Activated naive CD8-positive, alpha-beta T cell treated with anti-CD3 and anti-CD28 coated beads, Interleukin-2, amount 10 ng/mL, durations not matched to agents 7 days and 5 days (primary cell): ENCODE results near the gene GLS2. TPM values are rescaled to one million over a fixed set of nuclear protein-coding genes. Genes with fewer than 3 reads are reported as not detected.

Source experiments
- ATAC-seq: fragments of 150-1000 bp; cut with Tn5 transposase; one replicate; pipeline ENCODE4 v1.10.0; 2021; ENCODE audit warnings: low read depth, moderate library complexity
- POLR2A ChIA-PET: fragments of 350-600 bp; sonication (Branson Sonifier 250); formaldehyde crosslinking; loops from one replicate; lab custom pipeline; 2021; ENCODE audit warnings: antibody characterized with exemption; lab: Charles Lee
- DNase-seq: peaks from one replicate; pipeline ENCODE4 v3.0.0; 2021
- H3K27ac Mint-ChIP-seq: one replicate; pipeline ENCODE4 v1.8.0; 2022; ENCODE audit warnings: mild to moderate bottlenecking, mixed read lengths
- H3K27me3 Mint-ChIP-seq: one replicate; pipeline ENCODE4 v1.8.0; 2022; ENCODE audit warnings: mild to moderate bottlenecking, moderate library complexity, mixed read lengths
- H3K36me3 Mint-ChIP-seq: one replicate; pipeline ENCODE4 v1.8.0; 2021; ENCODE audit warnings: mild to moderate bottlenecking, mixed read lengths
- H3K4me1 Mint-ChIP-seq: one replicate; pipeline ENCODE4 v1.8.0; 2021; ENCODE audit warnings: mixed read lengths
- H3K4me3 Mint-ChIP-seq: one replicate; pipeline ENCODE4 v1.8.0; 2022; ENCODE audit warnings: mild to moderate bottlenecking, moderate library complexity, mixed read lengths
- H3K9me3 Mint-ChIP-seq: one replicate; pipeline ENCODE4 v1.8.0; 2021; ENCODE audit warnings: mixed read lengths
- total RNA-seq, 2 experiments: library from RNA; stranded (reverse); gene quantifications; one replicate each; pipeline ENCODE4 v1.2.3, GENCODE V29; 2021

Gene GLS2
- 1 to 10 TPM; 4.4 to 5.2 TPM for total RNA-seq

GRCh38 chr12:56488041-56488955 is at the start of gene GLS2:
Gene GLS2 (minus strand): TSS chr12:56488161. CDS start chr12:56488118, 43 bp downstream.
- POLR2A ChIA-PET: no interaction called here
- DNase-seq (peak; percentile 69), ATAC-seq (peak; percentile 97)
- H3K27ac Mint-ChIP-seq: peak within 1 kb of the TSS; percentile 63
- H3K27me3 Mint-ChIP-seq: peaks cover 52% of the 10 kb centered on the region
- H3K36me3 Mint-ChIP-seq: peaks cover 2% of the 10 kb centered on the region
- peaks cover 11% of the 10 kb centered on the region for H3K4me1 Mint-ChIP-seq
- peaks cover 3% of the 10 kb centered on the region for H3K9me3 Mint-ChIP-seq
- H3K4me3 Mint-ChIP-seq: peak within 1 kb of the TSS; percentile 85

- POLR2A ChIA-PET: no interaction called here
- Mint-ChIP-seq H3K27me3 (peaks cover 6% of the 10 kb centered on the region), H3K36me3 (no peaks in the 10 kb centered on the region), H3K4me3 (no peak overlapping the region), H3K4me1 (peaks cover 2% of the 10 kb centered on the region), H3K27ac (no peak overlapping the region), H3K9me3 (no peaks in the 10 kb centered on the region)
- ATAC-seq (no peak), DNase-seq (no peak)
Measured at GRCh38 chr12:56537546-56537945, 49.6 kb upstream of the GLS2 start.

- Mint-ChIP-seq H3K9me3 (no peaks in the 10 kb centered on the region), H3K36me3 (no peaks in the 10 kb centered on the region), H3K4me3 (no peak overlapping the region), H3K4me1 (no peaks in the 10 kb centered on the region), H3K27ac (no peak overlapping the region), H3K27me3 (peaks cover 3% of the 10 kb centered on the region)
- ATAC-seq: no peak
- no peak for DNase-seq
- POLR2A ChIA-PET: interaction anchor here (0.6 to 1.0 kb wide), 4 partner anchors 9 to 715 kb away, joined by 3 to 6 read pairs (median 4); partner anchors contain the start of gene RBMS2
Measured at GRCh38 chr12:56530390-56531055, 42.6 kb upstream of the GLS2 start.

- POLR2A ChIA-PET: interaction anchor here (0.6 to 1.0 kb wide), 4 partner anchors 8 to 716 kb away, joined by 3 to 6 read pairs (median 4); partner anchors contain the start of gene RBMS2
- Mint-ChIP-seq H3K4me3 (no peak overlapping the region), H3K27ac (no peak overlapping the region), H3K36me3 (no peaks in the 10 kb centered on the region), H3K9me3 (no peaks in the 10 kb centered on the region), H3K27me3 (peaks cover 1% of the 10 kb centered on the region), H3K4me1 (no peaks in the 10 kb centered on the region)
- DNase-seq (no peak), ATAC-seq (no peak)
Measured at GRCh38 chr12:56529656-56530055, 41.7 kb upstream of the GLS2 start.

- ATAC-seq: no peak
- peaks cover 4% of the 10 kb centered on the region for H3K4me1 Mint-ChIP-seq
- no peaks in the 10 kb centered on the region for H3K36me3 Mint-ChIP-seq
- DNase-seq: no peak
- no peaks in the 10 kb centered on the region for H3K27me3 Mint-ChIP-seq
- no peaks in the 10 kb centered on the region for H3K9me3 Mint-ChIP-seq
- no peak overlapping the region for H3K27ac Mint-ChIP-seq
- POLR2A ChIA-PET: no interaction called here
- H3K4me3 Mint-ChIP-seq: no peak overlapping the region
Measured at GRCh38 chr12:56528846-56529245, 40.9 kb upstream of the GLS2 start.

GRCh38 chr12:56522411-56523193 is 34.6 kb upstream of the GLS2 start:
- POLR2A ChIA-PET: interaction anchor here (1.5 to 3.1 kb wide), 3 partner anchors 67 to 166 kb away, joined by 4 to 14 read pairs (median 5); partner anchors contain the start of genes BAZ2A and PTGES3
- DNase-seq (no peak), ATAC-seq (no peak)
- no peaks in the 10 kb centered on the region for H3K9me3 Mint-ChIP-seq
- peaks cover 30% of the 10 kb centered on the region for H3K4me1 Mint-ChIP-seq
- H3K27me3 Mint-ChIP-seq: no peaks in the 10 kb centered on the region
- peak overlapping the region; percentile 88 for H3K27ac Mint-ChIP-seq
- H3K4me3 Mint-ChIP-seq: peak overlapping the region; percentile 91
- no peaks in the 10 kb centered on the region for H3K36me3 Mint-ChIP-seq

GRCh38 chr12:56521590-56522371 is 33.8 kb upstream of the GLS2 start, which contains the start of gene RBMS2:
Gene RBMS2 (plus strand): TSS chr12:56521820. CDS start chr12:56522024, 204 bp downstream.
- Mint-ChIP-seq H3K9me3 (no peaks in the 10 kb centered on the region), H3K4me1 (peaks cover 30% of the 10 kb centered on the region), H3K27ac (peak within 1 kb of the TSS; percentile 88), H3K27me3 (no peaks in the 10 kb centered on the region), H3K4me3 (peak within 1 kb of the TSS; percentile 91), H3K36me3 (no peaks in the 10 kb centered on the region)
- no peak for DNase-seq
- POLR2A ChIA-PET: interaction anchor here (0.6 to 3.1 kb wide), 10 partner anchors 8 to 590 kb away, joined by 3 to 14 read pairs (median 3); partner anchors contain the start of genes BAZ2A, PTGES3, RNF41 and SPRYD4
- ATAC-seq: peak; percentile 95

GRCh38 chr12:56521209-56521589 is 33.2 kb upstream of the GLS2 start:
- ATAC-seq (peak; percentile 43), DNase-seq (no peak)
- Mint-ChIP-seq H3K27me3 (no peaks in the 10 kb centered on the region), H3K27ac (peak overlapping the region; percentile 88), H3K36me3 (no peaks in the 10 kb centered on the region), H3K4me1 (peaks cover 30% of the 10 kb centered on the region), H3K9me3 (no peaks in the 10 kb centered on the region), H3K4me3 (peak overlapping the region; percentile 91)
- POLR2A ChIA-PET: interaction anchor here (0.6 to 3.1 kb wide), 10 partner anchors 9 to 591 kb away, joined by 3 to 14 read pairs (median 3); partner anchors contain the start of genes BAZ2A, PTGES3 and SPRYD4

- ATAC-seq (no peak), DNase-seq (no peak)
- POLR2A ChIA-PET: interaction anchor here (0.6 to 3.1 kb wide), 4 partner anchors 10 to 109 kb away, joined by 3 to 14 read pairs (median 4); partner anchors contain the start of gene BAZ2A
- H3K4me3 Mint-ChIP-seq: peak overlapping the region; percentile 91
- no peaks in the 10 kb centered on the region for H3K27me3 Mint-ChIP-seq
- H3K27ac Mint-ChIP-seq: peak overlapping the region; percentile 48
- H3K36me3 Mint-ChIP-seq: no peaks in the 10 kb centered on the region
- no peaks in the 10 kb centered on the region for H3K9me3 Mint-ChIP-seq
- H3K4me1 Mint-ChIP-seq: peaks cover 30% of the 10 kb centered on the region
Measured at GRCh38 chr12:56520506-56520905, 32.5 kb upstream of the GLS2 start.

- DNase-seq (no peak), ATAC-seq (no peak)
- no peaks in the 10 kb centered on the region for H3K36me3 Mint-ChIP-seq
- H3K4me3 Mint-ChIP-seq: no peak overlapping the region
- H3K27me3 Mint-ChIP-seq: no peaks in the 10 kb centered on the region
- POLR2A ChIA-PET: no interaction called here
- H3K27ac Mint-ChIP-seq: no peak overlapping the region
- H3K9me3 Mint-ChIP-seq: no peaks in the 10 kb centered on the region
- H3K4me1 Mint-ChIP-seq: peaks cover 30% of the 10 kb centered on the region
Measured at GRCh38 chr12:56520048-56520447, 32.1 kb upstream of the GLS2 start.

- H3K4me1 Mint-ChIP-seq: peaks cover 29% of the 10 kb centered on the region
- no peak overlapping the region for H3K4me3 Mint-ChIP-seq
- ATAC-seq (no peak), DNase-seq (no peak)
- no peaks in the 10 kb centered on the region for H3K9me3 Mint-ChIP-seq
- no peaks in the 10 kb centered on the region for H3K36me3 Mint-ChIP-seq
- no peaks in the 10 kb centered on the region for H3K27me3 Mint-ChIP-seq
- no peak overlapping the region for H3K27ac Mint-ChIP-seq
- POLR2A ChIA-PET: no interaction called here
Measured at GRCh38 chr12:56518570-56518969, 30.6 kb upstream of the GLS2 start.

GRCh38 chr12:56517854-56518253 is 29.9 kb upstream of the GLS2 start:
- no peak overlapping the region for H3K4me3 Mint-ChIP-seq
- peaks cover 26% of the 10 kb centered on the region for H3K4me1 Mint-ChIP-seq
- no peaks in the 10 kb centered on the region for H3K27me3 Mint-ChIP-seq
- POLR2A ChIA-PET: no interaction called here
- H3K36me3 Mint-ChIP-seq: no peaks in the 10 kb centered on the region
- no peaks in the 10 kb centered on the region for H3K9me3 Mint-ChIP-seq
- ATAC-seq (no peak), DNase-seq (no peak)
- no peak overlapping the region for H3K27ac Mint-ChIP-seq
